Right lobe of liver (tissue), 4 donors: ENCODE data around the gene IGSF11.

ENCODE experiments used
- POLR2A ChIP-seq: fragments of 450-650 bp; IDR thresholded peaks from one replicate; pipeline ENCODE4 v1.6.1; 2017; ENCODE audit warnings: antibody characterized with exemption, mild to moderate bottlenecking
- TF ChIP-seq, protein P1 (sequence below), 4 donors: fragments of 200-600 bp in 3 of 4; fragments of 450-650 bp in 1 of 4; IDR thresholded peaks; one replicate each; pipeline versions ENCODE4 v1.5.1 to v1.8.0; 2016 to 2022; ENCODE audit warnings: antibody characterized with exemption in 4 of 4, mild to moderate bottlenecking in 2 of 4
- donor health status: DM: no; HTN: no; CAD: no.
- donor health status: DM: no; HTN: no; CAD: no.
- donor health status: DM: no; HTN: yes; CAD: no.

DNA sequence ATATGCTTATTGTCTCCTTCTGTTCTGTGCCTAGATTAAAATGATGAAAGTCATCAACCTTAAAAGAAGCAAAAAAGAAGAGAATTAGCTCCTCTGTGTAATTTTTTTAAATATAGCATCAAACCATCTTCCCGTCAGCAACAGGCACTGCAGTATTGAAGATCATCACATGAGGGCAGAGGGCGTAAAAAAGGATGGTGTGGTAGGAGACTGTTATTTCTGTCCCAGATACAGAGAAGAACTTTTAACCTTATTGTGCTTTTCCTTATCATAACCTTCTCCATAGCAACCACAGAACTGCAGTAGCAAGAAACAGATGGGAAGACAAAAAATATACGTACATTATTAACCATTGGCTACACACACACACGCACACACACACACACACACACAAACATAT, 88.8 kb downstream of the IGSF11 start:
- TF ChIP-seq, protein P1, sequence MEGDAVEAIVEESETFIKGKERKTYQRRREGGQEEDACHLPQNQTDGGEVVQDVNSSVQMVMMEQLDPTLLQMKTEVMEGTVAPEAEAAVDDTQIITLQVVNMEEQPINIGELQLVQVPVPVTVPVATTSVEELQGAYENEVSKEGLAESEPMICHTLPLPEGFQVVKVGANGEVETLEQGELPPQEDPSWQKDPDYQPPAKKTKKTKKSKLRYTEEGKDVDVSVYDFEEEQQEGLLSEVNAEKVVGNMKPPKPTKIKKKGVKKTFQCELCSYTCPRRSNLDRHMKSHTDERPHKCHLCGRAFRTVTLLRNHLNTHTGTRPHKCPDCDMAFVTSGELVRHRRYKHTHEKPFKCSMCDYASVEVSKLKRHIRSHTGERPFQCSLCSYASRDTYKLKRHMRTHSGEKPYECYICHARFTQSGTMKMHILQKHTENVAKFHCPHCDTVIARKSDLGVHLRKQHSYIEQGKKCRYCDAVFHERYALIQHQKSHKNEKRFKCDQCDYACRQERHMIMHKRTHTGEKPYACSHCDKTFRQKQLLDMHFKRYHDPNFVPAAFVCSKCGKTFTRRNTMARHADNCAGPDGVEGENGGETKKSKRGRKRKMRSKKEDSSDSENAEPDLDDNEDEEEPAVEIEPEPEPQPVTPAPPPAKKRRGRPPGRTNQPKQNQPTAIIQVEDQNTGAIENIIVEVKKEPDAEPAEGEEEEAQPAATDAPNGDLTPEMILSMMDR (IDR thresholded peaks at IDR 0.05) = no peak
- no peak for TF ChIP-seq POLR2A
